ENCODE measurements around the gene MBD5.

MBD5 gene

GRCh38 chr2:148023861-148024260 is 3.0 kb downstream of the MBD5 start:
- no peak for DNase-seq (ENCODE audit: low spot score)
- TF ChIP-seq CTCF (conservative IDR thresholded peaks at IDR 0.05; ENCODE audit: low read depth): no peak
- ChIA-PET POLR2A (ENCODE audit: low non-redundant PET) (no interaction called here), CTCF (interaction anchor here (0.7 kb wide), 2 partner anchors 1684 to 1732 kb away, joined by 3 to 7 read pairs; no protein-coding TSS in a partner anchor)
- no peak overlapping the region for H3K27ac ChIP-seq

- no peak overlapping the region for H3K27ac ChIP-seq
- POLR2A ChIA-PET (ENCODE audit: low non-redundant PET): no interaction called here
- no peak for DNase-seq (ENCODE audit: low spot score)
- no peak for TF ChIP-seq CTCF (conservative IDR thresholded peaks at IDR 0.05; ENCODE audit: low read depth)
- CTCF ChIA-PET: interaction anchor here (0.6 kb wide), 1 partner anchor 37 kb away, joined by 6 read pairs; no protein-coding TSS in a partner anchor
Measured at GRCh38 chr2:148026573-148026972, 5.7 kb downstream of the MBD5 start.

GRCh38 chr2:148027822-148028221 is 6.9 kb downstream of the MBD5 start:
- TF ChIP-seq CTCF (conservative IDR thresholded peaks at IDR 0.05; ENCODE audit: low read depth): no peak
- ChIA-PET POLR2A (ENCODE audit: low non-redundant PET) (no interaction called here), CTCF (no interaction called here)
- no peak overlapping the region for H3K27ac ChIP-seq
- DNase-seq (ENCODE audit: low spot score): no peak

- POLR2A ChIA-PET (ENCODE audit: low non-redundant PET): no interaction called here
- no peak overlapping the region for H3K27ac ChIP-seq
- DNase-seq (ENCODE audit: low spot score): no peak
- TF ChIP-seq CTCF (conservative IDR thresholded peaks at IDR 0.05; ENCODE audit: low read depth): no peak
- CTCF ChIA-PET: interaction anchor here (0.8 kb wide), 1 partner anchor 402 kb away, joined by 3 read pairs; no protein-coding TSS in a partner anchor
Measured at GRCh38 chr2:148028781-148029180, 7.9 kb downstream of the MBD5 start.

- CTCF ChIA-PET: no interaction called here
- TF ChIP-seq CTCF (conservative IDR thresholded peaks at IDR 0.05; ENCODE audit: low read depth): no peak
- POLR2A ChIA-PET (ENCODE audit: low non-redundant PET): no interaction called here
- H3K27ac ChIP-seq: no peak overlapping the region
- no peak for DNase-seq (ENCODE audit: low spot score)
Measured at GRCh38 chr2:148031152-148031551, 10.3 kb downstream of the MBD5 start.

GRCh38 chr2:148032215-148032614 is 11.3 kb downstream of the MBD5 start:
- no peak for TF ChIP-seq CTCF (conservative IDR thresholded peaks at IDR 0.05; ENCODE audit: low read depth)
- no peak for DNase-seq (ENCODE audit: low spot score)
- H3K27ac ChIP-seq: no peak overlapping the region
- ChIA-PET CTCF (interaction anchor here (0.6 kb wide), 1 partner anchor 1689 kb away, joined by 3 read pairs; no protein-coding TSS in a partner anchor), POLR2A (ENCODE audit: low non-redundant PET) (no interaction called here)
